ENCODE results near the gene KIRREL1.

The KIRREL1 gene

DNA sequence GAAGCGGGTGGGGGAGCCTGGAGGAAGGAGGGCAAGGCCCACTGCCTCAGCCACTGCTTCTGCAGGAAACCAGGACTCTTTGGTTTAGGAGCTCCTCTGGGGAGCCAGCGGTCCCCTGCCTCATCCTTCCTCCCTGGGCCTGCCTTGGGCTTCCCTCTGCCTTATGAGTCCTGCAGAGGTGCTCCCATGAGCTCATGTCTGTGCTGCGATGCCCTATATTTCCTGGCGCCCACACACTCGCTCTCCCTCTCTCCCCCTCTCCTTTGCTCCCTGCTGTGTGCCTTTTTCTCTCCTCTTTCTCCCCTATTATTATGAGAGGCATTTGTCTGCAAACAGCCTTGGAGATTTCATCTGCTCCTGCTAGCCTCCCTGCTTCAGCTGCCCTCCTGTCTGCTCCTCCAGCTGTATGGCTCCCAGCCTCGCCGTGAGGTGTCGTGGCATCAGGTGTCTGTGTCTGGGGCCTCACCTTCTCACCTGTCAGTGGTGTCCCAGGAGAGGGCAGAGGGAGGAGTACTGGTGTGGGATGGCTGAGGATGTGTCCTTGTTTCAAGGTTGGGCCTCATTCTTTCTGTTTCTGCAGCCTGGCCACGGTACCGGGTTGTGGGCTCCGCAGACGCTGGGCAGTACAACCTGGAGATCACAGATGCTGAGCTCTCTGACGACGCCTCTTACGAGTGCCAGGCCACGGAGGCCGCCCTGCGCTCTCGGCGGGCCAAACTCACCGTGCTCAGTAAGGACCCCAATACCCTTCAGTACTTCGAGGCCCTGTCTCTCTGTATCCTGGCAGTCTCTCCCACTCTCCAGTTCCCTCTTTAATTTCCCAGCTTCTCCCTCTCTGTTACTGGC lies 84.2 kb downstream of the KIRREL1 start:
- Mint-ChIP-seq H3K4me3 (no peak overlapping the region), H3K9me3 (no peaks in the 10 kb centered on the region), H3K4me1 (no peaks in the 10 kb centered on the region)

GRCh38 chr1:158078569-158079080 lies 85.2 kb downstream of the KIRREL1 start:
- H3K36me3 Mint-ChIP-seq (ENCODE audit: insufficient read depth), result no peaks in the 10 kb centered on the region
- H3K27me3 Mint-ChIP-seq, result peaks cover 11% of the 10 kb centered on the region
- H3K27ac Mint-ChIP-seq (ENCODE audit: low read depth), result no peak overlapping the region
- no peak overlapping the region for H3K4me3 Mint-ChIP-seq
- H3K9me3 Mint-ChIP-seq, result no peaks in the 10 kb centered on the region
- DNase-seq (ENCODE audit: low spot score in 2 of 2) (no peak), ATAC-seq (replicated peaks; ENCODE audit: extremely low read depth, poor library complexity, severe bottlenecking) (no peak)
- H3K4me1 Mint-ChIP-seq, result no peaks in the 10 kb centered on the region

More for the DNA sequence above, 84.2 kb downstream of the KIRREL1 start:
- Mint-ChIP-seq H3K36me3 (ENCODE audit: insufficient read depth) (no peaks in the 10 kb centered on the region), H3K27me3 (peaks cover 13% of the 10 kb centered on the region), H3K27ac (ENCODE audit: low read depth) (no peak overlapping the region)
- ATAC-seq (replicated peaks; ENCODE audit: extremely low read depth, poor library complexity, severe bottlenecking) (no peak), DNase-seq (ENCODE audit: low spot score in 2 of 2) (no peak)

DNA sequence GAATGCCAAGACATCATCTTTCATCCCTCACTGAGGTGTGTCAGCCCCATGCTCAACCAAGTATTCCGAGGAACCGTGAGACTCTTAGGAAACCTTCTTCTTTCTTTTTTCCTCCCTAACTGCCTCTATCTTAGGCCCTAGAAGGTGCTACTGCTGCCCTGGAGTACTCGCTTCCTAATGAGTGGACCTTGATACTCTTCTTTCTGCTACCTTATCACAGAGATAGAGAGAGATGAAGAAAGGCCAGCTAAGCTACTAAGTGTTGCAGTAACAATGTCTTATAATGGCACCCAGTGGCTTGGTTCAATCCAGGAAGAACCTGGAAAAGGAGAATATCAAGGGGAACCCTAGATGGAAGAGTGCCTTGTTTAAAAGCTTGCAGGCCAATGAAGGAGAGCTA lies 86.6 kb downstream of the KIRREL1 start:
- Mint-ChIP-seq H3K9me3 (no peaks in the 10 kb centered on the region), H3K4me1 (no peaks in the 10 kb centered on the region), H3K4me3 (no peak overlapping the region), H3K36me3 (ENCODE audit: insufficient read depth) (no peaks in the 10 kb centered on the region), H3K27me3 (peaks cover 11% of the 10 kb centered on the region), H3K27ac (ENCODE audit: low read depth) (no peak overlapping the region)
- ATAC-seq (replicated peaks; ENCODE audit: extremely low read depth, poor library complexity, severe bottlenecking) (no peak), DNase-seq (ENCODE audit: low spot score in 2 of 2) (no peak)

GRCh38 chr1:158084336-158084735 lies 90.9 kb downstream of the KIRREL1 start:
- Mint-ChIP-seq H3K27ac (ENCODE audit: low read depth) (no peak overlapping the region), H3K36me3 (ENCODE audit: insufficient read depth) (no peaks in the 10 kb centered on the region), H3K27me3 (peaks cover 22% of the 10 kb centered on the region), H3K9me3 (no peaks in the 10 kb centered on the region), H3K4me3 (no peak overlapping the region), H3K4me1 (no peaks in the 10 kb centered on the region)
- no peak for ATAC-seq (replicated peaks; ENCODE audit: extremely low read depth, poor library complexity, severe bottlenecking)
- no peak for DNase-seq (ENCODE audit: low spot score in 2 of 2)

GRCh38 chr1:158084747-158085146 lies 91.3 kb downstream of the KIRREL1 start:
- Mint-ChIP-seq H3K4me1 (no peaks in the 10 kb centered on the region), H3K9me3 (no peaks in the 10 kb centered on the region), H3K36me3 (ENCODE audit: insufficient read depth) (no peaks in the 10 kb centered on the region), H3K27ac (ENCODE audit: low read depth) (no peak overlapping the region), H3K27me3 (peaks cover 26% of the 10 kb centered on the region), H3K4me3 (no peak overlapping the region)
- no peak for ATAC-seq (replicated peaks; ENCODE audit: extremely low read depth, poor library complexity, severe bottlenecking)
- no peak for DNase-seq (ENCODE audit: low spot score in 2 of 2)

- H3K36me3 Mint-ChIP-seq (ENCODE audit: insufficient read depth), result no peaks in the 10 kb centered on the region
- no peaks in the 10 kb centered on the region for H3K4me1 Mint-ChIP-seq
- no peak overlapping the region for H3K4me3 Mint-ChIP-seq
- DNase-seq (ENCODE audit: low spot score in 2 of 2) (no peak), ATAC-seq (replicated peaks; ENCODE audit: extremely low read depth, poor library complexity, severe bottlenecking) (peak; percentile 28)
- no peaks in the 10 kb centered on the region for H3K9me3 Mint-ChIP-seq
- H3K27me3 Mint-ChIP-seq, result peaks cover 42% of the 10 kb centered on the region
- H3K27ac Mint-ChIP-seq (ENCODE audit: low read depth), result no peak overlapping the region
Observed at GRCh38 chr1:158087320-158087927, 94.0 kb downstream of the KIRREL1 start.

- ATAC-seq (replicated peaks; ENCODE audit: extremely low read depth, poor library complexity, severe bottlenecking) (no peak), DNase-seq (ENCODE audit: low spot score in 2 of 2) (no peak)
- Mint-ChIP-seq H3K9me3 (no peaks in the 10 kb centered on the region), H3K4me3 (no peak overlapping the region), H3K36me3 (ENCODE audit: insufficient read depth) (no peaks in the 10 kb centered on the region), H3K27ac (ENCODE audit: low read depth) (no peak overlapping the region), H3K27me3 (peaks cover 61% of the 10 kb centered on the region), H3K4me1 (no peaks in the 10 kb centered on the region)
Observed at GRCh38 chr1:158089476-158089875, 96.0 kb downstream of the KIRREL1 start.

DNA sequence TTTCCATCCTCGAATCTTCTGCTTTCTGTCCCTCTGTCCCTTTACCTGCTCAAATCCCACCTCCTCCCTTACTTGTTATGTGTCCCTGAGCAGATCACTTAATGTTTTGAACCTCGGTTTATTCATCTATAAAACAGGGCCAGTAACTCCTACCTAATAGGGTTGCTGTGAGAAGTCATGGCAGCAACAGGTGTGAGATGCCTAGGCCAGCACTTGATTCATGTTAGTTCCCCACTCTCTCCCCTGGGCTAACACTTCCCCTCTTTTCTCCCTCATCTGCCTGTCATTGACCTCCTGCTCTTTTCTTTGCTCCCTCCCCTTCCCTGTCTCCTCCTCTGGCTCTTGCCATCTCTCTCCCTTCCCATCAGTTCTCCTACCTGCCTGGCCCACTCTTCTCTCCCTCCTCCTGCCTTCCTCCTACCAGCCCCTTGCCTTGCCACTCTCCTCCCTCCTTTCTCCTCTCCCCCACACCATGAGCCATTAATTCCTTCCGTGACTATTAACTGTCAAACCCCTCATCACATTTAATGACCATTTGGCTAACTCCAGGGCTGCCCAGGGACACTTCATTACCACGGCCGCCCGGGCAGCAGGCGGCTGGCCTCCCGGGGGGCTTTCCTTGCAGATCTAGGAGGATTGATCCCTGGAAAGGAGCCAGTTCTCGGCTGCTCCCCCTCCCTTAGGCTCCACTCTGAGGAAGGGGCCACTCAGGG lies 96.6 kb downstream of the KIRREL1 start:
- no peak overlapping the region for H3K27ac Mint-ChIP-seq (ENCODE audit: low read depth)
- H3K4me1 Mint-ChIP-seq, result no peaks in the 10 kb centered on the region
- H3K9me3 Mint-ChIP-seq, result no peaks in the 10 kb centered on the region
- H3K4me3 Mint-ChIP-seq, result no peak overlapping the region
- H3K36me3 Mint-ChIP-seq (ENCODE audit: insufficient read depth), result no peaks in the 10 kb centered on the region
- no peak for ATAC-seq (replicated peaks; ENCODE audit: extremely low read depth, poor library complexity, severe bottlenecking)
- DNase-seq (ENCODE audit: low spot score in 2 of 2), result no peak
- peaks cover 61% of the 10 kb centered on the region for H3K27me3 Mint-ChIP-seq

DNA sequence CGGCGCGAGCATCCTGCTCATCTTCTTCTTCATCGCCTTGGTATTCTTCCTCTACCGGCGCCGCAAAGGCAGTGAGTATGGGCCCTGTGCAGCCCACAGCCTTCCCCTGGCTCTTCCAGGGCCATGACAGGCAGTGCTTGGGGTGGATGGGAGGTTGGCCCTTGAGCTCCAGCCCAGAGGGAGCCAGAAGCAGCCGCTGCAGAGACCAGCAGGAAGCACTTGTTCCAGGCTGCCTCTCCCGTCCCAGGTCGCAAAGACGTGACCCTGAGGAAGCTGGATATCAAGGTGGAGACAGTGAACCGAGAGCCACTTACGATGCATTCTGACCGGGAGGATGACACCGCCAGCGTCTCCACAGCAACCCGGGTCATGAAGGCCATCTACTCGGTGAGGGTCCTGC lies 99.9 kb downstream of the KIRREL1 start:
- Mint-ChIP-seq H3K4me1 (no peaks in the 10 kb centered on the region), H3K36me3 (ENCODE audit: insufficient read depth) (no peaks in the 10 kb centered on the region), H3K27me3 (peaks cover 50% of the 10 kb centered on the region), H3K4me3 (no peak overlapping the region), H3K27ac (ENCODE audit: low read depth) (no peak overlapping the region), H3K9me3 (no peaks in the 10 kb centered on the region)
- no peak for DNase-seq (ENCODE audit: low spot score in 2 of 2)
- ATAC-seq (replicated peaks; ENCODE audit: extremely low read depth, poor library complexity, severe bottlenecking), result no peak

- ATAC-seq (replicated peaks; ENCODE audit: extremely low read depth, poor library complexity, severe bottlenecking) (no peak), DNase-seq (ENCODE audit: low spot score in 2 of 2) (no peak)
- Mint-ChIP-seq H3K4me3 (no peak overlapping the region), H3K9me3 (no peaks in the 10 kb centered on the region), H3K27ac (ENCODE audit: low read depth) (no peak overlapping the region), H3K4me1 (no peaks in the 10 kb centered on the region), H3K27me3 (peaks cover 47% of the 10 kb centered on the region), H3K36me3 (ENCODE audit: insufficient read depth) (no peaks in the 10 kb centered on the region)
Observed at GRCh38 chr1:158094571-158094970, 101.1 kb downstream of the KIRREL1 start.

- ATAC-seq (replicated peaks; ENCODE audit: extremely low read depth, poor library complexity, severe bottlenecking), result peak; percentile 46
- Mint-ChIP-seq H3K27ac (ENCODE audit: low read depth) (no peak overlapping the region), H3K9me3 (no peaks in the 10 kb centered on the region), H3K4me1 (no peaks in the 10 kb centered on the region), H3K27me3 (peaks cover 34% of the 10 kb centered on the region), H3K36me3 (ENCODE audit: insufficient read depth) (no peaks in the 10 kb centered on the region), H3K4me3 (no peak overlapping the region)
- no peak for DNase-seq (ENCODE audit: low spot score in 2 of 2)
Observed at GRCh38 chr1:158095737-158096335, 102.4 kb downstream of the KIRREL1 start.

DNA sequence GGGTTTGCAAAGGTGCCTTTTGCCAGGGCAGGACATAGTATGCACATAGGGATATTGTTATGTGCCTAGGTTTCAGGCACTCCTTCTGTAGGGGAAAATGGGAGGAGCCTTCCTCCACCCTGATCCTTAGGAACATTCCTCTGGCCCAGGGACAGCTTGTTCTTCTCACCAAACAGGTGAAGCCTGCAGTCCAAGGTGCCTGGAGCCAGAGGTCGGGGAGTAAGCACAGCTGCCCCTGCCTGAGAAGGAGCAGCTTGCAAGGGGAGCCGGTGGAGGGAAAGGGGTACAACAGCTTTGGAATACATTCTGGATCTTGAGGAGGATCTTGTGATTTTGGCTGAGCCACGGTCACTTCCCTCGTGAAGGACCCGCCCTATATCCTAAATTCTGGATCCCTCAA lies 104.8 kb downstream of the KIRREL1 start:
- Mint-ChIP-seq H3K4me1 (no peaks in the 10 kb centered on the region), H3K27me3 (peaks cover 10% of the 10 kb centered on the region), H3K9me3 (no peaks in the 10 kb centered on the region), H3K36me3 (ENCODE audit: insufficient read depth) (no peaks in the 10 kb centered on the region), H3K27ac (ENCODE audit: low read depth) (no peak overlapping the region), H3K4me3 (no peak overlapping the region)
- no peak for ATAC-seq (replicated peaks; ENCODE audit: extremely low read depth, poor library complexity, severe bottlenecking)
- DNase-seq (ENCODE audit: low spot score in 2 of 2), result no peak

Data from central memory CD8-positive, alpha-beta T cell (primary cell).